Subcutaneous abdominal adipose tissue (tissue), 5 donors: ENCODE measurements around the gene MDC1.

Source experiments
- H3K27ac ChIP-seq: one replicate; pipeline ENCODE4 v1.7.0; 2013; ENCODE audit warnings: low read depth, mild to moderate bottlenecking, inconsistent platforms, low read length, moderate library complexity
- H3K27me3 ChIP-seq, 5 donors: one replicate each; pipeline ENCODE4 v1.7.0; 2013; ENCODE audit warnings: low read length in 5 of 5, inconsistent platforms in 1 of 5; ENCODE audit not compliant: control insufficient read depth in 5 of 5, insufficient read depth in 4 of 5
- H3K36me3 ChIP-seq, 5 donors: one replicate each; pipeline ENCODE4 v1.7.0; 2013; ENCODE audit warnings: low read length in 5 of 5; ENCODE audit not compliant: control insufficient read depth in 5 of 5, insufficient read depth in 5 of 5
- H3K4me1 ChIP-seq, 5 donors: one replicate each; pipeline ENCODE4 v1.7.0; 2013; ENCODE audit warnings: low read length in 5 of 5, mild to moderate bottlenecking in 3 of 5, moderate library complexity in 1 of 5; ENCODE audit not compliant: control insufficient read depth in 5 of 5, insufficient read depth in 5 of 5
- H3K4me3 ChIP-seq, 5 donors: one replicate each; pipeline ENCODE4 v1.7.0; 2013; ENCODE audit warnings: low read length in 5 of 5, low read depth in 1 of 5
- H3K9ac ChIP-seq, 5 donors: one replicate each; pipeline ENCODE4 v1.7.0; 2013; ENCODE audit warnings: low read length in 5 of 5, mild to moderate bottlenecking in 4 of 5, moderate library complexity in 3 of 5
- H3K9me3 ChIP-seq, 5 donors: one replicate each; pipeline ENCODE4 v1.7.0; 2013; ENCODE audit warnings: low read length in 5 of 5; ENCODE audit not compliant: control insufficient read depth in 5 of 5
- donor health status: healthy.
- donor health status: healthy.
- donor health status: healthy.
- donor health status: healthy.
- donor health status: healthy.

The MDC1 gene

GRCh38 chr6:30686009-30686907, 30.8 kb downstream of the MDC1 start, which contains the start of gene PPP1R18:
Gene PPP1R18 (minus strand): TSS chr6:30686645. CDS start chr6:30686018, 627 bp downstream.
- H3K4me3 ChIP-seq, result peak within 1 kb of the TSS; percentile 75 to 97 (median 85)
- peak within 1 kb of the TSS; percentile 94 to 99 (median 97) for H3K9ac ChIP-seq
- H3K36me3 ChIP-seq, result peaks cover 0 to 7% (median 0%) of the 10 kb centered on the region in 5 donors
- peak within 1 kb of the TSS; percentile 100 for H3K27ac ChIP-seq
- H3K27me3 ChIP-seq, result peaks cover 0 to 9% (median 0%) of the 10 kb centered on the region in 5 donors
- peaks cover 24 to 87% (median 81%) of the 10 kb centered on the region in 5 donors for H3K4me1 ChIP-seq
- no peaks in the 10 kb centered on the region for H3K9me3 ChIP-seq

- Histone ChIP-seq H3K27ac (peak overlapping the region; percentile 100), H3K4me1 (peaks cover 24 to 88% (median 86%) of the 10 kb centered on the region in 5 donors), H3K4me3 (peak overlapping the region; percentile 75 to 97 (median 85)), H3K36me3 (peaks cover 0 to 10% (median 4%) of the 10 kb centered on the region in 5 donors), H3K27me3 (peaks cover 0 to 9% (median 0%) of the 10 kb centered on the region in 5 donors), H3K9me3 (no peaks in the 10 kb centered on the region), H3K9ac (peak overlapping the region; percentile 80 to 99 (median 90))
Measured at GRCh38 chr6:30685157-30686008, 31.7 kb downstream of the MDC1 start.

- peak overlapping the region; percentile 88 to 99 (median 91) for H3K9ac ChIP-seq
- H3K36me3 ChIP-seq, result peaks cover 0 to 15% (median 9%) of the 10 kb centered on the region in 5 donors
- H3K27ac ChIP-seq, result peak overlapping the region; percentile 100
- H3K9me3 ChIP-seq, result no peaks in the 10 kb centered on the region
- H3K4me1 ChIP-seq, result peaks cover 24 to 88% (median 86%) of the 10 kb centered on the region in 5 donors
- peak overlapping the region; percentile 75 to 94 (median 85) for H3K4me3 ChIP-seq
- peaks cover 0 to 9% (median 0%) of the 10 kb centered on the region in 5 donors for H3K27me3 ChIP-seq
Measured at GRCh38 chr6:30684386-30685156, 32.5 kb downstream of the MDC1 start.

GRCh38 chr6:30683980-30684338, 33.1 kb downstream of the MDC1 start:
- Histone ChIP-seq H3K9me3 (no peaks in the 10 kb centered on the region), H3K27me3 (peaks cover 0 to 9% (median 0%) of the 10 kb centered on the region in 5 donors), H3K4me1 (peaks cover 24 to 87% (median 86%) of the 10 kb centered on the region in 5 donors), H3K27ac (peak overlapping the region; percentile 100), H3K9ac (peak overlapping the region; percentile 78 to 93 (median 88)), H3K4me3 (peak overlapping the region; percentile 75 to 94 (median 85)), H3K36me3 (peaks cover 0 to 16% (median 9%) of the 10 kb centered on the region in 5 donors)

- H3K9ac ChIP-seq, result peak overlapping the region; percentile 78 to 93 (median 88)
- H3K27ac ChIP-seq, result peak overlapping the region; percentile 100
- peaks cover 0 to 21% (median 14%) of the 10 kb centered on the region in 5 donors for H3K36me3 ChIP-seq
- peak overlapping the region; percentile 75 to 94 (median 85) for H3K4me3 ChIP-seq
- H3K27me3 ChIP-seq, result peaks cover 0 to 9% (median 0%) of the 10 kb centered on the region in 5 donors
- peaks cover 24 to 85% (median 81%) of the 10 kb centered on the region in 5 donors for H3K4me1 ChIP-seq
- H3K9me3 ChIP-seq, result no peaks in the 10 kb centered on the region
Measured at GRCh38 chr6:30683183-30683979, 33.7 kb downstream of the MDC1 start.

GRCh38 chr6:30682143-30683117, 34.7 kb downstream of the MDC1 start:
- Histone ChIP-seq H3K9ac (peak overlapping the region; percentile 78 to 93 (median 88)), H3K27ac (peak overlapping the region; percentile 100), H3K27me3 (peaks cover 0 to 8% (median 0%) of the 10 kb centered on the region in 5 donors), H3K36me3 (peaks cover 0 to 29% (median 19%) of the 10 kb centered on the region in 5 donors), H3K4me1 (peaks cover 20 to 76% (median 72%) of the 10 kb centered on the region in 5 donors), H3K9me3 (no peaks in the 10 kb centered on the region), H3K4me3 (peak overlapping the region; percentile 75 to 94 (median 85))

GRCh38 chr6:30681766-30682142, 35.3 kb downstream of the MDC1 start:
- peaks cover 0 to 5% (median 0%) of the 10 kb centered on the region in 5 donors for H3K27me3 ChIP-seq
- peaks cover 17 to 76% (median 71%) of the 10 kb centered on the region in 5 donors for H3K4me1 ChIP-seq
- H3K9ac ChIP-seq, result peak overlapping the region; percentile 58 to 93 (median 69)
- peaks cover 3 to 36% (median 26%) of the 10 kb centered on the region in 5 donors for H3K36me3 ChIP-seq
- peak overlapping the region; percentile 100 for H3K27ac ChIP-seq
- H3K9me3 ChIP-seq, result no peaks in the 10 kb centered on the region
- peak overlapping the region; percentile 41 to 94 (median 75) for H3K4me3 ChIP-seq
